GM21423 (cell line): ENCODE measurements around the gene ATP6V1F.

Experiments
- ATAC-seq: cut with Tn5 transposase; IDR thresholded peaks from one replicate; pipeline ENCODE4 v1.9.1; 2021; ENCODE audit warnings: mild to moderate bottlenecking, moderate library complexity; ENCODE audit not compliant: unreplicated experiment

Gene ATP6V1F

DNA sequence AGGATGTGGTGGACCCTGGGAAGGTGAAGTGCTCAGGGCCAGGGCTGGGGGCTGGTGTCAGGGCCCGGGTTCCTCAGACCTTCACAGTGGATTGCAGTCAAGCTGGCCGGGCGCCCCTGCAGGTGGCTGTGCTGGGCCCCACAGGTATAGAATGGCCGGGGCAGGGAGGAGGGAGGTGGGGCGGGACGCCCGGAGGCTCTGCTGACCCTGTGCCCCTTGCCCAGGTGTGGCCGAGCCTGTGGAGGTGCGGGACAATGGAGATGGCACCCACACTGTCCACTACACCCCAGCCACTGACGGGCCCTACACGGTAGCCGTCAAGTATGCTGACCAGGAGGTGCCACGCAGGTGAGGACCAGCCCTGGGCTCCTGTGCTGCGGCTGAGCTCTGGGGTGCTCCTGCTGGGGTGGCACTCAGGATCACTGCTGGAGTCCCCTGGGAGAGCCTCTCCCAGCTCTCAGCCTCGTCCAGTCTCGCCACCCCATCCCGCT is 14.9 kb upstream of the ATP6V1F start:
- no peak for ATAC-seq

GRCh38 chr7:128848289-128849155 is 14.1 kb upstream of the ATP6V1F start:
- no peak for ATAC-seq

- no peak for ATAC-seq
These were observed 13.5 kb upstream of the ATP6V1F start for GRCh38 chr7:128849156-128849515.

DNA sequence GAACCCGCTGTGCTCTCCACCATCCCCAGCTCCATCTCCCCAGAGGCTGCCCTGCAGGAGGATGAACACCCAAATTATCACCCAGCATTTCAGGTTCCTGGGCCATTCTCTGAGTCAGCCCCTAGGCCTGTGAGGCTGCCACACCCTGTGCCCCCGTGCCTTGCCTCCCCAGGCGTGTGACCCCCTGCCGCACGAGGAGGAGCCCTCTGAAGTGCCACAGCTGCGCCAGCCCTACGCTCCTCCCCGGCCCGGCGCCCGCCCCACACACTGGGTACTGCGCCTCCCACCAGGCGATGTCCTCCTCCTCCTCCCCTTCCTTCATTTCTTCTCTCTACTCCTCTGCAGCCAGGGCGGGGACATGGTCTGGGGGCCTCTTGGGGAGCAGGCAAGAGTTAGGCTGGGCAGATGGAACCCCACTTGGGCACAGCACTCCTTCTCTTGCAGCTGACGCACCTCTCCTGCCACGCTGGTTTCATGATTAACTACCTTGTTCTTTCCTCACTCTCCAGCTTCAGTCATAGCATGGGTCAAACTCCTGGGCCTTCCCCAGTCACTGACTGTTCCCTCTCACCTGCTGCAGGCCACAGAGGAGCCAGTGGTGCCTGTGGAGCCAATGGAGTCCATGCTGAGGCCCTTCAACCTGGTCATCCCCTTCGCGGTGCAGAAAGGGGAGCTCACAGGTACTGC is 12.7 kb upstream of the ATP6V1F start:
- ATAC-seq = no peak

GRCh38 chr7:128852537-128853254 is 10.0 kb upstream of the ATP6V1F start:
- no peak for ATAC-seq

DNA sequence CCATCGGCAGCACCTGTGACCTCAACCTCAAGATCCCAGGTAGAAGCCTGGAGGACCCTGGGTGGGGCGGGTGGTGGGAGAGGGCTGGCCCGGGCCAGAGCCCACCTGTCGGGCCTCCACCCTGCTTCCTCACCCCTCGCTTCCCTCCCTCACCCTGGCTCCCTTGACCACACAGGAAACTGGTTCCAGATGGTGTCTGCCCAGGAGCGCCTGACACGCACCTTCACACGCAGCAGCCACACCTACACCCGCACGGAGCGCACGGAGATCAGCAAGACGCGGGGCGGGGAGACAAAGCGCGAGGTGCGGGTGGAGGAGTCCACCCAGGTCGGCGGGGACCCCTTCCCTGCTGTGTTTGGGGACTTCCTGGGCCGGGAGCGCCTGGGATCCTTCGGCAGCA is 8.9 kb upstream of the ATP6V1F start:
- ATAC-seq = no peak

DNA sequence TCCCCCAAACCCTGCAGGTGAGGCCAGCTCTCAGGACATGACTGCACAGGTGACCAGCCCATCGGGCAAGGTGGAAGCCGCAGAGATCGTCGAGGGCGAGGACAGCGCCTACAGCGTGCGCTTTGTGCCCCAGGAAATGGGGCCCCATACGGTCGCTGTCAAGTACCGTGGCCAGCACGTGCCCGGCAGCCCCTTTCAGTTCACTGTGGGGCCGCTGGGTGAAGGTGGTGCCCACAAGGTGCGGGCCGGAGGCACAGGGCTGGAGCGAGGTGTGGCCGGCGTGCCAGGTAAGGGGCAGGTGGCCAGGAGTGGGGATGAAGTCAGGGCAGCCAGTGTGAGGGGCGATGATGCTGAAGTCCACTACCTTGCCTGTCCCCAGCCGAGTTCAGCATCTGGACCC is 8.3 kb upstream of the ATP6V1F start:
- ATAC-seq = no peak

DNA sequence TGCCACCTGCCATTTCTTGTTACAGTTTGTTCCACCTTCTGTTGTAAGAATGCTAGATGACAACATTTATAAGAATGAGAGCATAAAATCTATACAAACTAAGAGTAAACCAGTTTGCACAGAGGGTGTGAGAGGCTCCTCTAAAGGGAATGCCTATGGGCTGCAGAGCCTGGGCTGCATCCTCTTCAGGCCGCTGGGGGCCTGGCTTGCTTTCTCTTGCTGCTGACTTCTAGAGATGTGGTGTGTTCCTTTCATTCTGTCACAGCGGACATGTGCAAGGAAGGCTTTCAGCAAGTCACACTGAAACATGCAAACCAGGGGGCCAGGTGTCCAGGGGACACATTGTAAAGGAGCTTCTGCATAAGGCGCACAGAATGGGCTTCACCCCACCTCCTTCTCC is 7.1 kb upstream of the ATP6V1F start:
- ATAC-seq = no peak

DNA sequence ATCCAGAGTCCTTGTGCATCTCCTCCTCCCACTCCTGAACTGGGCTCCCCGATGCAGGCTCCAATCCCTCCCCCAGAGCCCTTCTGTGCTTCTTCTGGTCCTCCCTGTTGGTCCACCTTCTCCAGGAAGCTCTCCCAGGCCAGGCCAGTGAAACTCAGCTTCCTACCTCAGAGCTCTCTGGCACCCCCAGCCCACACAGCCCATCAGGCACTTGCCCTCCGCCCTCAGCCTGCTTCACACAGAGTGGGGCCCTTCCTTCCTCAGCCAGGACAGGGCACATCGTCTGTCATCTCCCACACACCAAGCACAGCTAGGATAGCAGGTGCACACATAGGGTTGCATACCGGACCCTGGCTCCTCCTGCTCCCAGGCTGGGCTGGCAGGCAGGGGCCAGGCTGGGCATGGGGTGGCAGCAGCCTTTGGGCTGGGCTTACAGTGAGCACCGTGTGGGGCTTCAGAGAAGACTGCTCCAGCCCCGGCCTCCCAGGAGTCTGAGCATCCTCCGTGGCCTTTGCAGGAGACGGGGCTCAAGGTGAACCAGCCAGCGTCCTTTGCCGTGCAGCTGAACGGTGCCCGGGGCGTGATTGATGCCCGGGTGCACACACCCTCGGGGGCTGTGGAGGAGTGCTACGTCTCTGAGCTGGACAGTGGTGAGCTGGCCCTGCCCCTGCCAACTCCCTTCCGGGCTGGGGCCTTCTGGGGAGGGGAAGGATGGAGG is 6.5 kb upstream of the ATP6V1F start:
- ATAC-seq = no peak

DNA sequence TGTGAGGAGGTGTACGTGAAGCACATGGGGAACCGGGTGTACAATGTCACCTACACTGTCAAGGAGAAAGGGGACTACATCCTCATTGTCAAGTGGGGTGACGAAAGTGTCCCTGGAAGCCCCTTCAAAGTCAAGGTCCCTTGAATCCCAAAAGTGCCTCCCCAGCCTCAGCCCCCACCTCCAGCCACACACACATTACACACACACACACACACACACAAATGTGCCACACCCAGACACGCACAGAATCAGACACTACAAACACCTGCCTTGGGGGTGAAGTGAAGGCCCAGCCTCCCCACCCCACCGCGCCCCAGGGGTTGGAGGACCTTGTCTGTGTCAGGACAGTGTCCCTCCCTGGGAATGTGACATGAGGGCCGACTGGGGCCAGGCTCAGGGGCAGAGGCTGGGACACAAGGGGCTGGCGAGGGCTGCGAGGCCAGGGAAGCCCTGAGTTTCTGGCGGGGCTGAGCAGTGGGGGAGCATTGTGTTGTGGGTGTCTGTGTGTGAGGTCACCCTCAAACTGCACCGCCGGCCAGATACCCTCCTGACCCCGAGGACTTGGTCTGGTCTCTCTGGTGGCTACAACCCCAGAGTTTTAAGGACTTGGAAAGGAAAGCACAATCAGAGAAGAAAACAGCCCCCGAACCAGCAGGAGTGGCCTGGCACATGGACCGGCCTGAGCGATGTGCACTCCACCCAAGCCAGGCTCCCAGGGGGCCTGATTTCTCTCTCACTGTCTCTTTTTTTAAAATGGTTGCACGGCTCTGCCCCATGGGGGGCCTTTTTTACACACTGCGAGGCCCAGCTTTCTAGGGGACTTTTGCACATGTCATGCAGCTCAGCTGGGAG is 4.0 kb upstream of the ATP6V1F start:
- ATAC-seq = no peak

DNA sequence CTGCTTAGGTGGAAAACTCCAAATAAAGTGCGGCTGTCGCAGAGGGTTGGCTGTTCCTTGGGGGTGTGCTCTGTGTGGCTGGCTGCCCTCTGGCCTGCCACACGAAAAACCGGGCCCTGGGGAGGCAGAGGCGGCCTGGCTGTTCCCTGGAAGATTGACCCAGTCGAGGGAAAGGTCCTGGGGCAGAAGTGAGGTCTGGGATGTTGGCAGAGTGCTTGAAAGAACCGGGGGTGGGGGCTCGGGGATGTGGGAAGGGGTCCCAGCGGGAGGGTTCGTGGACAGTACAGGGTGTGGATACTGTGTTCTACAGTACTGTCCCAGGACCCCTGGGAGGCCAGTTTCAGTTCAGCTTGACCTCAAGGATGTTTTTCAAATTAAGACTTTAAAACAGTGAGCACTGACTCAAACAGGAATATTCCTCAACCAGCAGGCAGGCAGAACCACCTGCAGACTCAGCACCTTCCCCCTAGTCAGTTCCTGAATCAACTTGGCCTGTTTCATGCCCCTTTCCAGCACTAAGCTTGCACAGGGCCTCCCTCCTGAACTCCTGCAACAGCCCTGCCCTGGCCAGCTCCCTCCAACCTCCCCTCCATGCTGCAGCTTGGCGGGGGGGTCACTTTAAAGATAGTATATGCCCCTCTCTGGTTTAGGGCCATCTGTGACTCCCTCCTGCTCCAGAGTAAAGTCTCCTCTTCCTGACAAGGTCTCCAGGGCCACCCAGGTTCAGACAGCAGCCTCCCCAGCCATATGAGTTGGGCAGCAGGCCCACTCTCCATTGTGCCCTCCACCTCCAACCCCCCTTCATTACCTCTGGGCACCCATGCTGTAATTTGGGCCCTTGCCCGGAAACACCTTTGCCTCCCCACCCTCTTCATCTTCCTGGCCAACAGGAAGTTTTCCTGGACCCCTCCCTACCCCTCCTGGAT is 3.2 kb upstream of the ATP6V1F start:
- ATAC-seq = no peak

- no peak for ATAC-seq
These were observed 2.2 kb upstream of the ATP6V1F start for GRCh38 chr7:128860158-128861073.

GRCh38 chr7:128861957-128862570 is 592 bp upstream of the ATP6V1F start:
- no peak for ATAC-seq

GRCh38 chr7:128863433-128863989 is 855 bp downstream of the ATP6V1F start:
- peak; percentile 22 for ATAC-seq

DNA sequence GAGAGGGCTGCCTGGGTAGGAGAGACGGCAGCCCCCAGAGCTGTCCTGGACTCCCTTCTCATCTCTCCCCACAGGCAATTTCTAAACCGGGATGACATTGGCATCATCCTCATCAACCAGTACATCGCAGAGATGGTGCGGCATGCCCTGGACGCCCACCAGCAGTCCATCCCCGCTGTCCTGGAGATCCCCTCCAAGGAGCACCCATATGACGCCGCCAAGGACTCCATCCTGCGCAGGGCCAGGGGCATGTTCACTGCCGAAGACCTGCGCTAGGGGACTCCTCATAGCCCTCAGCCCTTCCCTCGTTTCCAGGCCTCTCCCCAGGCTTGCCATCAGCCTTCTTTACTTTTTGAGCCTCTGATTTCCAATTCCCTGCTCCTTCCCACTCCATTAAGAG is 2.6 kb downstream of the ATP6V1F start:
- no peak for ATAC-seq

DNA sequence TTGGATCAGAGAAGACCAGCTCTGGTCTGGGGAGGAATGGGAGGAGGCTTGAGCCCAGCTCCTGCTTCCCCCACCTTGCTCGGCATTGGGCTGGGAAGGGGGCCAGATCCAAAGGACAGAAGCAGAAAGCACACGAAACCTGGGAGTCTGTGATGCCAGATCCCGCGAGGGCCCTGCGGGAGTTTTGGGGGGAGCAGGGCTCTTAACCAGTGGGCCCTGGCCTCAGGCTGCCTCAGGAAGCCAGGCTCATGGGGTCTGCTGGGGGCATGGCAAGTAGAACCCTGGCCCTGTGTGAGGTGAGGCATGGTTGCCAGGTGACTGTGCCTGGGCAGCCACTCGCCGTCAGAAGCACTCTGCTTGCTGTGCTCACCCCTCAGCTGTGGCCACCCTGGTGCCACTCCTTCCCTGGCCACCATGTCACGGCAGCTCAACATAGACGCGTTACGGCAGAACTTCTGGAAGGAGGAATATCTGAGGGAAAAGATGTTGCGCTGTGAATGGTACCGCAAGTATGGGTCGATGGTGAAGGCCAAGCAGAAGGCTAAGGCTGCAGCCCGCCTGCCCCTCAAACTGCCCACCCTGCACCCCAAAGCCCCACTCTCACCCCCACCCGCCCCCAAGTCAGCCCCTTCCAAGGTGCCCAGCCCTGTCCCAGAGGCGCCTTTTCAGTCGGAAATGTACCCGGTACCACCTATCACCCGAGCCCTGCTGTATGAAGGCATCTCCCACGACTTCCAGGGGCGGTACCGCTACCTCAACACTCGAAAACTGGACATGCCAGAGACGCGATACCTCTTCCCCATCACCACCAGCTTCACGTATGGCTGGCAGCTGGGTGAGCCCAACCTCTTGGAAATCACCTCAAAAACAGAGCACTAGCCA is 3.6 kb downstream of the ATP6V1F start:
- no peak for ATAC-seq
